OCI-LY1 (cell line): ENCODE data around the gene MMP21.

Source experiments
- H2AFZ ChIP-seq: fragments of 200-600 bp; sonication (generic), shearing (Covaris generic); 2 replicates; pipeline ENCODE4 v1.6.0; 2014; ENCODE audit warnings: antibody characterized with exemption, mild to moderate bottlenecking, low read length
- H3F3A ChIP-seq: fragments of 200-600 bp; sonication (generic), shearing (Covaris generic); 2 replicates; pipeline ENCODE4 v1.6.0; 2014; ENCODE audit warnings: mild to moderate bottlenecking, antibody characterized with exemption, low read length, moderate library complexity; ENCODE audit not compliant: insufficient read depth
- H3K27ac ChIP-seq: fragments of 200-600 bp; sonication (generic); 2 replicates; pipeline ENCODE4 v1.5.1; 2014; ENCODE audit warnings: low read length, mixed run types, mild to moderate bottlenecking, low read depth; ENCODE audit not compliant: poor library complexity, severe bottlenecking
- H3K27me3 ChIP-seq: fragments of 200-600 bp; sonication (generic); 2 replicates; pipeline ENCODE4 v1.6.0; 2014; ENCODE audit warnings: antibody characterized with exemption, mild to moderate bottlenecking, low read length, moderate library complexity; ENCODE audit not compliant: insufficient read depth
- H3K36me3 ChIP-seq: fragments of 200-600 bp; sonication (generic); 2 replicates; pipeline ENCODE4 v1.6.1; 2014; ENCODE audit warnings: mild to moderate bottlenecking, antibody characterized with exemption, low read length, moderate library complexity, mixed read lengths; ENCODE audit not compliant: insufficient read depth
- H3K4me1 ChIP-seq: fragments of 200-600 bp; sonication (generic); 2 replicates; pipeline ENCODE4 v1.5.1; 2014; ENCODE audit warnings: mild to moderate bottlenecking, low read length, moderate library complexity; ENCODE audit not compliant: insufficient read depth, severe bottlenecking
- H3K4me2 ChIP-seq: fragments of 200-600 bp; sonication (generic), shearing (Covaris generic); 2 replicates; pipeline ENCODE4 v1.6.1; 2014; ENCODE audit warnings: low read length
- H3K4me3 ChIP-seq: fragments of 200-600 bp; sonication (generic); 2 replicates; pipeline ENCODE4 v1.5.1; 2014; ENCODE audit warnings: low read length, low read depth, mild to moderate bottlenecking, mixed read lengths; ENCODE audit not compliant: poor library complexity, severe bottlenecking
- H3K79me2 ChIP-seq: fragments of 200-600 bp; shearing (Covaris generic); 2 replicates; pipeline ENCODE4 v1.6.1; 2016; ENCODE audit warnings: mixed run types, low read length, mixed read lengths; ENCODE audit not compliant: insufficient read depth
- H3K9ac ChIP-seq: fragments of 200-600 bp; sonication (generic), shearing (Covaris generic); 2 replicates; pipeline ENCODE4 v1.6.1; 2014; ENCODE audit warnings: mild to moderate bottlenecking, low read length, mixed read lengths
- H3K9me2 ChIP-seq: fragments of 200-600 bp; sonication (generic), shearing (Covaris generic); 2 replicates; pipeline ENCODE4 v1.6.1; 2014; ENCODE audit warnings: low read depth, mild to moderate bottlenecking, low read length, mixed read lengths
- H3K9me3 ChIP-seq: fragments of 200-600 bp; shearing (Covaris generic); 2 replicates; pipeline ENCODE4 v1.6.1; 2014; ENCODE audit warnings: low read length, mixed read lengths
- H4K20me1 ChIP-seq: fragments of 200-600 bp; sonication (generic), shearing (Covaris generic); 2 replicates; pipeline ENCODE4 v1.6.0; 2016; ENCODE audit warnings: mild to moderate bottlenecking, low read length; ENCODE audit not compliant: insufficient read depth
- CTCF ChIP-seq: fragments of 200-600 bp; sonication (generic), shearing (Covaris generic); IDR thresholded peaks from 2 replicates; pipeline ENCODE4 v1.5.1; 2017; ENCODE audit warnings: mild to moderate bottlenecking, antibody characterized with exemption, low read length, moderate library complexity, mixed read lengths
- EZH2 ChIP-seq: fragments of 200-600 bp; sonication (generic), shearing (Covaris generic); IDR thresholded peaks from 2 replicates; pipeline ENCODE4 v1.8.0; 2017; ENCODE audit warnings: borderline replicate concordance, mixed run types, mild to moderate bottlenecking, antibody characterized with exemption, low read length, moderate library complexity, mixed read lengths

MMP21 gene

GRCh38 chr10:125822878-125823662 is 47.4 kb upstream of the MMP21 start, which contains the start of the genes BCCIP and UROS:
Gene BCCIP (plus strand): TSS chr10:125823546. CDS start chr10:125823558, 12 bp downstream.
Gene UROS (minus strand): TSS chr10:125823258. CDS start chr10:125816499, 6,759 bp downstream.
- H4K20me1 ChIP-seq = no peaks in the 10 kb centered on the region
- H3K4me3 ChIP-seq = peak within 1 kb of the TSS; percentile 86
- peak within 1 kb of the TSS; percentile 72 for H3K27ac ChIP-seq
- H3K36me3 ChIP-seq = peaks cover 34% of the 10 kb centered on the region
- peak within 1 kb of the TSS; percentile 69 for H3K4me2 ChIP-seq
- no peaks in the 10 kb centered on the region for H3F3A ChIP-seq
- TF ChIP-seq EZH2 (no peak), CTCF (no peak)
- H2AFZ ChIP-seq = no peak within 1 kb of the TSS
- H3K79me2 ChIP-seq = peaks cover 31% of the 10 kb centered on the region
- H3K9me2 ChIP-seq = no peaks in the 10 kb centered on the region
- no peaks in the 10 kb centered on the region for H3K9me3 ChIP-seq
- peak within 1 kb of the TSS; percentile 90 for H3K9ac ChIP-seq
- peaks cover 37% of the 10 kb centered on the region for H3K4me1 ChIP-seq
- H3K27me3 ChIP-seq = no peaks in the 10 kb centered on the region

- no peak for TF ChIP-seq CTCF
- TF ChIP-seq EZH2 = no peak
- H2AFZ ChIP-seq = no peak overlapping the region
- no peaks in the 10 kb centered on the region for H3K9me3 ChIP-seq
- no peak overlapping the region for H3K27ac ChIP-seq
- peaks cover 32% of the 10 kb centered on the region for H3K4me1 ChIP-seq
- no peaks in the 10 kb centered on the region for H3F3A ChIP-seq
- H4K20me1 ChIP-seq = no peaks in the 10 kb centered on the region
- peaks cover 23% of the 10 kb centered on the region for H3K79me2 ChIP-seq
- H3K36me3 ChIP-seq = peaks cover 17% of the 10 kb centered on the region; the same call in 1 of the 2 replicates
- no peak overlapping the region for H3K9ac ChIP-seq
- no peak overlapping the region for H3K4me3 ChIP-seq
- H3K27me3 ChIP-seq = no peaks in the 10 kb centered on the region
- no peaks in the 10 kb centered on the region for H3K9me2 ChIP-seq
- H3K4me2 ChIP-seq = 0 out of 2 replicates have a peak overlapping the region, but pooled peaks have one; percentile 69
These were observed 45.1 kb upstream of the MMP21 start for GRCh38 chr10:125820701-125821100.

GRCh38 chr10:125817337-125817946 is 41.8 kb upstream of the MMP21 start:
- Histone ChIP-seq H3F3A (no peaks in the 10 kb centered on the region), H3K4me1 (peaks cover 14% of the 10 kb centered on the region), H3K9ac (no peak overlapping the region), H3K4me3 (no peak overlapping the region), H3K79me2 (no peaks in the 10 kb centered on the region), H3K4me2 (no peak overlapping the region), H3K9me2 (no peaks in the 10 kb centered on the region), H3K9me3 (no peaks in the 10 kb centered on the region), H3K36me3 (peaks cover 27% of the 10 kb centered on the region), H4K20me1 (no peaks in the 10 kb centered on the region), H2AFZ (no peak overlapping the region), H3K27ac (no peak overlapping the region), H3K27me3 (no peaks in the 10 kb centered on the region)
- TF ChIP-seq CTCF (no peak), EZH2 (no peak)
